HG02840 (cell line): ENCODE measurements around the gene ASXL1.

Source experiments
- ATAC-seq: cut with Tn5 transposase; IDR thresholded peaks from one replicate; pipeline ENCODE4 v1.9.1; 2021; ENCODE audit warnings: mild to moderate bottlenecking, moderate library complexity, moderate number of reproducible peaks; ENCODE audit not compliant: unreplicated experiment, low FRiP score

ASXL1 gene

GRCh38 chr20:32437391-32438074 lies 79.4 kb downstream of the ASXL1 start:
- ATAC-seq, result no peak

- no peak for ATAC-seq
These were observed 80.3 kb downstream of the ASXL1 start for GRCh38 chr20:32438331-32438858.

- no peak for ATAC-seq
These were observed 81.2 kb downstream of the ASXL1 start for GRCh38 chr20:32439132-32439829.

GRCh38 chr20:32440069-32440757 lies 82.1 kb downstream of the ASXL1 start:
- ATAC-seq, result no peak

GRCh38 chr20:32440758-32441078 lies 82.6 kb downstream of the ASXL1 start:
- ATAC-seq, result no peak

- no peak for ATAC-seq
These were observed 83.5 kb downstream of the ASXL1 start for GRCh38 chr20:32441638-32442037.

- ATAC-seq, result no peak
These were observed 84.7 kb downstream of the ASXL1 start for GRCh38 chr20:32442630-32443373.

GRCh38 chr20:32443386-32443974 lies 85.3 kb downstream of the ASXL1 start:
- ATAC-seq, result no peak

GRCh38 chr20:32444474-32445220 lies 86.5 kb downstream of the ASXL1 start:
- ATAC-seq, result no peak

GRCh38 chr20:32445539-32446273 lies 87.6 kb downstream of the ASXL1 start:
- no peak for ATAC-seq

GRCh38 chr20:32446301-32447100 lies 88.4 kb downstream of the ASXL1 start:
- ATAC-seq, result no peak

- ATAC-seq, result no peak
These were observed 89.3 kb downstream of the ASXL1 start for GRCh38 chr20:32447136-32448027.

GRCh38 chr20:32448306-32449056 lies 90.3 kb downstream of the ASXL1 start:
- no peak for ATAC-seq

GRCh38 chr20:32449057-32449889 lies 91.1 kb downstream of the ASXL1 start:
- no peak for ATAC-seq

GRCh38 chr20:32449890-32450401 lies 91.8 kb downstream of the ASXL1 start:
- no peak for ATAC-seq
